Left ventricle myocardium superior (tissue), 1 donor: ENCODE data around the gene RBM6. TPM values are rescaled to one million over a fixed set of nuclear protein-coding genes. Genes with fewer than 3 reads are reported as not detected.
"Not testable (repeated sequence)": the region's sequence is repeated elsewhere in the genome, so short reads cannot be mapped to it uniquely, and the experiment has no call there.

Source experiments
- ATAC-seq: fragments of 200-7000 bp; cut with Tn5 transposase; one replicate; pipeline ENCODE4 v1.9.1; 2020; ENCODE audit warnings: mild to moderate bottlenecking, moderate library complexity
- DNase-seq: peaks from one replicate; pipeline ENCODE4 v3.0.0-alpha.2; 2020
- intact Hi-C: fragments of 100-400 bp; cut with micrococcal nuclease; formaldehyde crosslinking; loops from one replicate; pipeline ENCODE4 v1.11.0; 2022
- total RNA-seq: library from RNA; stranded (reverse); fragmentation: NEBNext Ultra II Directional; extraction: Animal tissue kit (Norgen Biotek cat#: 25700); gene quantifications from one replicate; pipeline ENCODE4 v1.2.1, GENCODE V29; 2021
- donor health status: DM: no; HTN: yes; CAD: no; lungs with severe emphysema.

The RBM6 gene
- total RNA-seq, 1 donor from 2014 or later, result 48.4 TPM

- intact Hi-C loops, result no loop called here
- DNase-seq (no peak), ATAC-seq (no peak)
These were observed 117.8 kb downstream of the RBM6 start for GRCh38 chr3:50057756-50058155.

- no peak for ATAC-seq
- no peak for DNase-seq
These were observed 128.2 kb downstream of the RBM6 start for GRCh38 chr3:50068134-50068533.

GRCh38 chr3:50078091-50078490, 138.1 kb downstream of the RBM6 start:
- intact Hi-C loops, result no loop called here
- no peak for DNase-seq
- ATAC-seq, result no peak

More at GRCh38 chr3:50068134-50068533, 128.2 kb downstream of the RBM6 start:
- intact Hi-C loops, result no loop called here

GRCh38 chr3:50078622-50079021, 138.7 kb downstream of the RBM6 start:
- DNase-seq (no peak), ATAC-seq (no peak)
- intact Hi-C loops, result no loop called here

GRCh38 chr3:50084951-50085350, 145.0 kb downstream of the RBM6 start:
- intact Hi-C loops, DNase-seq, ATAC-seq: not testable (repeated sequence)

- DNase-seq (peak; percentile 94), ATAC-seq (peak; percentile 99)
- intact Hi-C loops, result no loop called here
These were observed 149.0 kb downstream of the RBM6 start, which contains the start of gene RBM5 for GRCh38 chr3:50088725-50089608. TSS of gene RBM5 (plus strand) at chr3:50088919. CDS start at chr3:50090435, 1,516 bp downstream.

GRCh38 chr3:50089609-50089945, 149.6 kb downstream of the RBM6 start:
- peak; percentile 38 for DNase-seq
- intact Hi-C loops, result no loop called here
- peak; percentile 28 for ATAC-seq

GRCh38 chr3:50090984-50091383, 151.0 kb downstream of the RBM6 start:
- DNase-seq, result no peak
- intact Hi-C loops, result no loop called here
- ATAC-seq, result no peak

GRCh38 chr3:50095352-50095998, 155.5 kb downstream of the RBM6 start:
- intact Hi-C loops, result no loop called here
- ATAC-seq, result no peak
- DNase-seq, result no peak

- intact Hi-C loops, result no loop called here
- DNase-seq, result no peak
These were observed 160.4 kb downstream of the RBM6 start for GRCh38 chr3:50100386-50100785.

GRCh38 chr3:50100956-50101845, 161.3 kb downstream of the RBM6 start:
- intact Hi-C loops, result no loop called here
- no peak for DNase-seq
- peak; percentile 54 for ATAC-seq

More at GRCh38 chr3:50100386-50100785, 160.4 kb downstream of the RBM6 start:
- no peak for ATAC-seq

- no peak for DNase-seq
- ATAC-seq, result no peak
- intact Hi-C loops, result no loop called here
These were observed 162.6 kb downstream of the RBM6 start for GRCh38 chr3:50102558-50102957.

- ATAC-seq (peak; percentile 36), DNase-seq (no peak)
- intact Hi-C loops, result no loop called here
These were observed 171.8 kb downstream of the RBM6 start for GRCh38 chr3:50111757-50112156.

GRCh38 chr3:50112462-50112861, 172.5 kb downstream of the RBM6 start:
- DNase-seq, result no peak
- intact Hi-C loops, result no loop called here

GRCh38 chr3:50117120-50117519, 177.2 kb downstream of the RBM6 start:
- intact Hi-C loops, result no loop called here
- no peak for ATAC-seq
- no peak for DNase-seq

More at GRCh38 chr3:50112462-50112861, 172.5 kb downstream of the RBM6 start:
- ATAC-seq, result peak; percentile 65

GRCh38 chr3:50118237-50118636, 178.3 kb downstream of the RBM6 start:
- intact Hi-C loops, result no loop called here
- no peak for ATAC-seq
- no peak for DNase-seq

GRCh38 chr3:50119786-50120185, 179.8 kb downstream of the RBM6 start:
- DNase-seq (no peak), ATAC-seq (no peak)
- intact Hi-C loops, result loop anchor here (5.0 kb wide), 1 partner anchor 68 kb away; no protein-coding TSS in a partner anchor

GRCh38 chr3:50120364-50121071, 180.6 kb downstream of the RBM6 start:
- ATAC-seq, result peak; percentile 3
- no peak for DNase-seq

More at GRCh38 chr3:50120364-50121071, 180.6 kb downstream of the RBM6 start:
- intact Hi-C loops, result loop anchor here (5.0 kb wide), 1 partner anchor 67 kb away; no protein-coding TSS in a partner anchor
